T-helper 1 cell treated with Interleukin-12 subunit alpha and Interleukin-12 subunit beta and Interleukin-4 antibody, amounts not matched to agents 30 ng/mL and 1 ng/mL, for 36 hours (primary cell): ENCODE measurements around the gene SMNDC1. TPM values are rescaled to one million over a fixed set of nuclear protein-coding genes. Genes with fewer than 3 reads are reported as not detected.
"Not testable (repeated sequence)": the region's sequence is repeated elsewhere in the genome, so short reads cannot be mapped to it uniquely, and the experiment has no call there.

Experiments
- intact Hi-C: fragments of 100-400 bp; cut with micrococcal nuclease; formaldehyde crosslinking; loops from one replicate; pipeline ENCODE4 v1.15.1; 2024
- total RNA-seq: library from RNA; stranded (reverse); gene quantifications from 2 replicates; pipeline ENCODE4 v1.2.3, GENCODE V29; 2022

Gene SMNDC1
- total RNA-seq, 1 donor from 2014 or later: 44.1 TPM

DNA sequence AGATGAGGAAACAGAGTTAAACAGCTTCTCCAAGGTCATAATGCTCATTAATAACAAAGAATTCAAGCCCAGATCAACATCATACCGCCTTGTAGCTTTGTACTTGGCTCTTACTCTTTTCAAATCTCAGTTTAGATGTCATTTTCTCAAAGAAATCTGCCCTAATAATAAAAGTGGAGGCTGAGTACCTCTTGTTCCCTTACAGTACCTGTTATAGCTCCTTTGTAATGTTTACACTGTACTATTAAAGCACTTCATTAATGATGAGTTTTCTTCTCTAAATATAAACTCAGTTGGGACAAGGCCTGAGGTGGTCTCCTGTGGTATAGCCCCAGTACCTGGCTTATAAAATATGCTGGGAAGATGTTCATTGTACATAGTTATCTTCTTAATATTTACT, 7.8 kb downstream of the SMNDC1 start:
- intact Hi-C loops: no loop called here

DNA sequence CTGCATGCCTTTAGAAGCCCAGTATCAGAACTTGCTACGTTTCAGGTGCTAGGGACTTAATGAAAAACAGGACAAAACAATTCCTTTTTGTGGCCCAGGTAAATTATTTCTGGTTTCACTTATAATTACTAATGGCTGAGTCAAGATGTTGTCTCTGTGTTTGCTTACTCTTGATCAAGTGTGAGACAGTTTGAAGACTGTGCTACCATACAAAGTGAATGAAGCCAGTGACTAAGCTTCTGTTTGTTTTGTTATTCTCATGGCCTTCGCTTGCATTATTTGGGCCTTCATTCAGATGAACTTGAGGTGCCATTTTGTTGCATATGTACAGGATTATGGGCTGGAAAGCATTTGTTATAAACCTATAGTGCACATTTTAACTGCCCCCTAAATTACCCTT, 17.9 kb downstream of the SMNDC1 start:
- intact Hi-C loops: no loop called here

DNA sequence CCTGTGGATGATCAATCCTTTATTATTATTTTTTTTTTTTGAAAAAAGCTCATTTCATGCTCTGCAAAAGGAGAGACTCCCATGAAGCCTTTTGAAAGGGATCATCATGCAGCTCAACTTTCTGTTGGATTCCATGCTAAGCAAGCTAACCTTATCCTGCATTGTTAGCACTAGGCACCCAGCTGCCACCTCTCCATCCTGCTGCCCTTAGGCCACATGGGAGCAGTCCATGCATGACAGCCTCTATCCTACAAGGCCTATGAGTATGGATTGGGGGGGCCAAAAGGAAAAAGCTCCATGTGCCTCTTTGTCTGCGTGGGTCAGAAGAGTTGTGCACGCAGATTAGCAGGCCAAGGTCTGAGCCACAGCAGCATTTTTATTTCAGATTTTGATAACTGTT, 19.2 kb downstream of the SMNDC1 start:
- intact Hi-C loops: no loop called here

DNA sequence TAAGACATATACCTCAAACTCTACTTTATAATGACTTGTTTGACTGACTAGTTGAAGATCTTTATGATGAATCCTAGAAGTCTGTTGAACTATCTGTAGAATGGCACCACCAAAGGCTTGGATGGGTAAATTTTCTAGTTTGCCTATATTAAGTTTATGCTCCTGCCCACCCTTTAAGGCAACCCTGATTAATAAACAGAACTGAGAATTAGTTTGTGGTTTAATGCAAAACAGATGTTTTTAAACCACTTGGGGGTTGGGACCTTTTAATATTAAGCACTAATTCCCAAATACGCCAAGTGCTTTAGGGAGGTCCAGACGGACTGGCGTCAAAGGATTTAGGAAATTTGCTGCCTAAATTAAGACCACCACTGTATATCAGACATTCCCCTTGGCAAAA, 20.5 kb downstream of the SMNDC1 start:
- intact Hi-C loops: no loop called here

DNA sequence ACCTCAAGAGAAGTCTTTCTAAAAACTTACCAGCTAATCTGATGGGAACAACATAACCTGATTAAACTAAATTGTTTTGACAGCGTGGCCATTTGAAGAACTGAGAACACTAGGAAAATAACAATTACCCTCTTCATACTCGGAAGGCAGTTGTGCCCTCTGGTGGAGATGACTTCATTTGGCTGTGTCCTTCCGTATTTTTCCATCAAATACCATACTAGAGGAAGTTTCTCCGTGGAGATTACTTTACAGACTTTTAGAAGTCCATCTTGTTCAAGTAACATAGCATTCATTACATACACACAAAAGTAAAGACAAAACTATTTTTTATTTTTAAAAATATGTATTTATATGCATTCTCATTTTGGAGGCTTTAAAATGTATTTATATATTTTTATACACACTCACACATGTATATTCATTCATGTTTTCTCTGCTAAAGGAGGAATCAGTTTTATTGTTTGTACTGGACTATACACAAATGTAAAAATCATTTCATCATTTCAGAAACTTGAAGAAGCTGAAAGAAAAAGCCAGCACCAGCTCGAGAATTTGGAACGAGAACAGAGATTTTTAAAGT, 25.2 kb downstream of the SMNDC1 start:
- intact Hi-C loops: loop anchor here (1.0 kb wide), 5 partner anchors 52 to 395 kb away; no protein-coding TSS in a partner anchor

DNA sequence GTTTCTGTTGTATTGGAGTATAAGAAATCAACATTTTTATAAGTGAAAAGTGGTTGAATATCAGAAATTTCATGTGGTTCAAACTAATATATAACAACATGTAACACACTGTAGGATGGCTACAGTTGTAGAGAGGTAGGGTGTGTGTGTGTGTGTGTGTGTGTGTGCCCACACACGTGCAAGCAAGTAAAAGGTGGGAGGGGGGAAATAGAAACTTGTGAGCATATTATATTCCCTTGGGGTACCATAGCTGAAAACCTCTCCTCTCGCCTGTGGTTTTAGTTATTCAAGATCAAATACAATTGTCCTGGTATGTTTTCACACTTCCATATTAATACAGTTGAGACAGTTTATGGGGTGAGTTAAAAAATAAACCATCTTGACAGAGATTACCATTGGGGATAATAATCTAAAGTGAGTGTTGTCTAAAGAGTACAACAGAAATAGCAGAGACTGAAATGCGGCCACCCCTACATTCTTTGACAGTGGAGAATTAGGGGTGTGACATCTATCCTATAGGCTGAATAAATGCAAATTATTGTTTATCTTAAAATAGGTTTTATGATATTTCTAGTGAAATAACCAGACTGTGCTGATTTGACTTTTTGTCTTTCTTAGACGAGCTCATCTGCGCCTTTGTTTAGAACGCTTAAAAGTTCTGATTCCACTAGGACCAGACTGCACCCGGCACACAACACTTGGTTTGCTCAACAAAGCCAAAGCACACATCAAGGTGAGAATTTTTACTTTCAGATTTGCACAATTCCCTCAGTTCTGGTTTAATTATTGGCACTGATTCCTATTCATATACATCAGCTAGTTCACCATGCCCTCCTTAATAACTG, 25.9 kb downstream of the SMNDC1 start:
- intact Hi-C loops: loop anchor here (1.0 kb wide), 5 partner anchors 51 to 394 kb away; no protein-coding TSS in a partner anchor

DNA sequence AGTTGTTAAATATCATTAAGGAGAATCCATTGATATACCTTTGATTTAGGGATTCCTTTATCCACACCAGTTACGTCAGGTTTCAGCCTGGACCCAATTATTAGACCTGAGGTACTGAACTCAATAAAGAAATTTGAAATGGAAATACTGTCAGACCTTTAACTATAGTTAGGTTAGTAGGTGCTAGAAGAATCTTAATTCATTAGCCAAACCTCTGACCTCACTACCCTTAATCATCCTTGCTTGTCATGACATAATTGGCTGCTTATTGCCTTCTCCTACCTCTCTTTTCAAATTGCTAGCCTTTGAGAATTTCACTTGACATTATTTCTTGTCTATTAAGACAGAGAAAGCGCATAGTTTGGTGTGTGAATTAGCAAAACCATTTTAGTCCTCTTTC, 27.1 kb downstream of the SMNDC1 start:
- intact Hi-C loops: no loop called here

DNA sequence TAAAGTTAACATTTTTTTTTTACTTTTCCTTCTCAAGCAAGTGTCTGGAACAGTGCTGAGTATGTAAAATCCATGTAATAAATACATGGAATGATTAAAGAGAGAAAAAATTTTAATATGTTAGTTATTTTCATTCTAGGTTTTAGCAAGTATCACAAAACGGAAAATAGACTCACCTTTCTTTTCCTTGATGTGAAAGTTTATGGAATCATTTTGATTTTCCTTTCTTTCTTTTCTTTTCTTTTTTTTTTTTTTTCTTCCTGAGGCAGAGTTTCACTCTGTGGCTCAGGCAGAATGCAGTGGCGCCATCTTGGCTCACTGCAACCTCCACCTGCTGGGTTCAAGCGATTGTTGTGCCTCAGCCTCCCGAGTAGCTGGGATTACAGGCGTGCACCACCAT, 28.1 kb downstream of the SMNDC1 start:
- intact Hi-C loops: no loop called here

DNA sequence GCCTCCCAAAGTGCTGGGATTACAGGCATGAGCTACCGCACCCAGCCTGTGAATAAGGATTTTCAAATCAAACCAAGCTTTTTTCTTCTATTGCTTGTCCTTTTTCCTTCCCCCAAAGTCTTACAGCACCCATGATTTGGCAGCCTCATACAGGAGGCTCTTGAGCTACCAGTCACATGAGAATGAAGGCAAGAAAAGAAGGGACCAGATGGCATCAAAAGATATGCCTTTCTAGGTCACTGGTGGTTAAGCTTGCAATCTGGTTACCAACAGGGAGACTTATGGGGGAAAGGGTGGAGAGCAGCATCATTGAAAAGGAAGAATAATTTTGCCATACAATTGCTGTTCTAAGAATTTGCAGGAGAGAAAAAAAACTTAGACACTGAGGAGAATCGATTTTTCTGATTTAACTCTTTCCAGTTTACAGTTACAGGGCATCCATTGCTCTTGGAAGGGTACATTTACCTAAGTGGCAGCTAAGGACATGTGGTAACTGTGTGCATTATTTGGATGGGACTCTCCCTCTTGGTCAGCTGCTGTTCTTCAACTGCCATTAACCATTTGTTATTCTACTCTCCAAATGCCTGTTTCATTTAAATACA, 29.5 kb downstream of the SMNDC1 start:
- intact Hi-C loops: no loop called here

DNA sequence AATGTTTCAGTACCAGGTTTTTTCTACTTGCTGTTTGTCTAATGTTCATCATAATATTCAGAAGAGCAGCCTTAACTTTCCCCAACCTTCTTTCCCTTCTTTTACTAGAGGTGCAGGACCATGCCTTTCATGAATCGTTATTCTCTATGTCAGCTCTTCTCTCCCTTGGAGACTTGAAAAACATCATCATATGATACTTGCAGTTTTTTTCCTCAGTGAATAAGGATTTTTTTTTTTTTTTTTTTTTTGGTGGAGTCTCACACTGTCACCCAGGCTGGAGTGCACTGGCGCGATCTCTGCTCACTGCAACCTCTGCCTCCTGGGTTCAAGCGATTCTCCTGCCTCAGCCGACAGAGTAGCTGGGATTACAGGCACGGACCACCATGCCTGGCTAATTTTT, 30.1 kb downstream of the SMNDC1 start:
- intact Hi-C loops: no loop called here

DNA sequence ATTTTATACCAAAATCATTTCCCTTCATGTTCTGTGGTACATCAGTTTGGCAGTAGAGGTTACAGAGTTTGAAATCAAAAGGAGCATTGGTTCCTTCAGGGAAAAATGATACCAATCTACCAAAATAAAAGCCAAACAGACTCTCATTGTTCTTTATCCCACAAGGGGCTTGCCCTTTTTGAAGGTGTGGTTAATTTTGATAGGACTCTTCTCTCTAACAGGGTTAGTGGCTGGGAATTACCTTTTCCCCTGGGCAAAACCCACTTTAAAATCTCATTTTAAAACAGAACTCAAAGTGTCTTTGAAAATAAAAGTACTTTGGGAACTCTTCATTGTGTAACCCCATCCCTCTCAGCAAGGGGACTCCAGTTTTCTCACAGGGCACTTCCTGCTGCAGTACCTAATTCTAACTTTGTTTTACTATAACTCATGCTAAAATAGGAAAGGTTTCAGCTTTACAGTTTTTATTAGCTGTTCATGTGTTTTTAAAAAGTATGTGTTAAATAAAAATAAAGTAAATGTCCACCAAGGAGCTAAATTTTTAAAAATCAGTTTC, 30.6 kb downstream of the SMNDC1 start:
- intact Hi-C loops: no loop called here

DNA sequence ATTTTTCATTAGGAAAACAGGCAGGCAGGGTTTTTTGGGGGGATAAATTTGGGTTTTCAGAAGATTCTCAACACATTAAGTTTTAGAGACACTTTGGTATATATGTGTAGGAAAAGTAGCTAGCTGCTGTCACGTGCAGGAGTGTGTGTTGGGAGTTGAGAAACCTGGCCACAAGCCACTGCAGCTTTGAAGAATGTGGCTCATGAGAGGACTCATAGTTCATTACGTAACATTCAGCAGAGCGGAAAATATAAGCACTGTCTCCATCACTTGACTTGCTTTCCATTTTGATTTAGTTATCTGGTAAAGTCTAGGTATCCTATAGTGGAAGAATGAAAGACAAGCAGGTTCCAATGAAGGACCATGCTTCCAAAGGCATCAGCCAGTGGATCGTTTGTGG, 31.2 kb downstream of the SMNDC1 start:
- intact Hi-C loops: no loop called here

DNA sequence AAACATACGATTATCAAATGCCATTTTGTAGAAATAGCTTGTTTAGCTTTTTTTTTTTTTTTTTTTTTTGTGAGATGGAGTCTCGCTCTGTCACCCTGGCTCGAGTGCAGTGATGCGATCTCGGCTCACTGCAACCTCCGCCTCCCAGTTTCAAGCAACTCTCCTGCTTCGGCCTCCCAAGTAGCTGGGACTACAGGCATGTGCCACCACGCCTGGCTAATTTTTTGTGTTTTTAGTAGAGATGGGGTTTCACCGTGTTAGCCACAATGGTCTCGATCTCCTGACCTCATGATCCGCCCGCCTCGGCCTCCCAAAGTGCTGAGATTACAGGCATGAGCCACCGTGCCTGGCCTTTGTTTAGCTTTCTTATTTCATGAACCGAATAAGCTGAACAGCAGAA, 31.7 kb downstream of the SMNDC1 start:
- intact Hi-C loops: not testable (repeated sequence)

DNA sequence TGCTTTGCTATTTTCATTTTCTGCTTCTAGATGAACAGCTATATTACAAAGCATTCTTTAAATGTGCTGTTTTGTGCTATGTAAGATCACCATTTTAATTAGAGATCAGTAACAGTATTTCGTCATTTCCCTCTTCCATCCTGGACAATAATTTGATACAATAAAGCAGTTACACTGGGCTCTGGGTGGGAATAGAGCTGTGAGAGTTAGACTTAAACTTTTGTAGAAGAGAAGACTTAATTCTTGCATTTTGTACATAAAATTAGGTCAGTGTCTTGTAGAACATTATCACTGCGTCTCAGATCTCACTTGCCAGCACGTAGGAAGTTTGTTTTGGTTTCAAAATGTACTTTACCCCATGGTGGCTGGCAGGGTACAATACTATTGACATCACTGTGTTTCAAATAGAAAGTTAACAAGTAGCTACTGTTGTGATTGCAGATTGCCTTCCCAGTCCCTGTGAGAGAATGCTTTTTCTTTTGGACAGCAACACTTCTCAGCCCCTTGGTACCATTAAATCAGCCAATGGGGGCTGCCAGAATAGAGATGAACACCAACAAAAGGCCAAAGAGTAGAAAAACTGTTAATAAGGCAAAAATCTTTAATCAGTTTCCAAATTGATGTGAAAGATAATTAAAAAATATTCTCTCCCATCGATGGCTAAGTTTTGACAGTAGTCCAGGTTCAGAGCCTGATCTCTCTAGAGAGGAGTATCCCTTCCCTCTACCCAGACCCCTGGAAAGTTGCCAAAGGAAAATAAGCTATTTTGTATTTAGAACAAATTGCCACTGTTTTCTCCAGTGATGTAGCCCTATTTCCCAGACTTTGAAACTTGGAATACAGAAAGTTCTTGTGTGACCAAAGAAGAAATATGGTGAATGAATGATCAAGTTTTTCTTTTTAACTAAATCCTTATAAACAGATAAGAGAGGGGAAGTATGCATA, 35.1 kb downstream of the SMNDC1 start:
- intact Hi-C loops: loop anchor here (2.0 kb wide), 2 partner anchors 17 to 41 kb away; no protein-coding TSS in a partner anchor

DNA sequence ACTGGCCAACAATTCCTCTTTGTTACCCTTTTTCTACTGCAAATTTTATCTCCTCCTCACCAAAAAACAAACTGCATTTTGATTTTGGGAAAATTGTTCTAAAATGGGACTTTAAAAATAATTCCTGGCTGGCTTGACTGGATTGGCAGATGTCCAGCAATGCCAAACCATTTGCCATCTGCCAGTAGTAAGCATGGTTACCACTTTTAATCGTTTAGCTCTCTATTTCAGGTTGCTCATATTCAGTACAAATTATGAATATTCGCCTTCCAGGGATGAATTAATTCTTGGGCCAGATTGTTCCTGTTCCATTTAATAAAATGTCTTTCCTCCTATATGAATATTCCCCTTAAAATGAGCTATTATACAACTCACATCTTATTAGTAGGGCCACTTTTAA, 35.7 kb downstream of the SMNDC1 start:
- intact Hi-C loops: loop anchor here (2.0 kb wide), 2 partner anchors 16 to 40 kb away; no protein-coding TSS in a partner anchor

DNA sequence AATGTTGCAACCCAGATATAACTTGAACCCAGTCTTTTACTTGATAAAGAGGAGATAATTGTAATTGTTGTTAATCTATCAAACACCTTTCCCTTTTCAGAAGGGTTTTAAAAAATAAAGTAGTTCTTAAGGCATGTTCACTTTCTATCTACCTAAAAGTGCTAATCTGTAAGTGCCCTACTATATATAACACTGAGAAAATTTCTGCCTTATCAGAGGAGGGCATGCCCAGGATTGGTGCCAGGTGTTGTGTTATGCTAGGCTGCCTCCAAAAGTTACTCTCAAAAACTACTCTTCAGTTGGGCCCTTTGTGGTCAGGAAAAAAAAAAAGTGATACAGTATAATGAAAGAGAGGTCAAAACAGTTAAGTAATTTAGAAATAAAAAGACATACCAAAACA, 36.3 kb downstream of the SMNDC1 start:
- intact Hi-C loops: loop anchor here (2.0 kb wide), 2 partner anchors 16 to 40 kb away; no protein-coding TSS in a partner anchor

DNA sequence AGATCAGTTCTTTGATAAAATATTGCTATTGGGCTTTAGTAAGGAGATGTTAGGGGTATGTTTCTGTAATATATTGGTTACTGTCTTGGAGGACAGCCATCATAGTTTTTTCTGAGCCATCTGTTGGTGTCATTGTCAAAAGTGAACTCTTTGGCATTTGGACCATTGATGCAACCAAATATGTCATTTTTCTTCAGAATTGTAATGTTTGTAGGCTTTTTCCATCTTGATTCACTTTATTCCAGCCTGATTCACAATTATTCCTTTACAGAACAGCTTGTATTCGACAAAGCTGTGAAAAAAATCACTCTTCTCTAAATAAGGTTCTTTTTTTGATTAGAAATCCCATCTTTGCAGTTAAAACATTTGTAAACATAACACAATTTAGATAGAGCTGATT, 37.4 kb downstream of the SMNDC1 start:
- intact Hi-C loops: no loop called here

DNA sequence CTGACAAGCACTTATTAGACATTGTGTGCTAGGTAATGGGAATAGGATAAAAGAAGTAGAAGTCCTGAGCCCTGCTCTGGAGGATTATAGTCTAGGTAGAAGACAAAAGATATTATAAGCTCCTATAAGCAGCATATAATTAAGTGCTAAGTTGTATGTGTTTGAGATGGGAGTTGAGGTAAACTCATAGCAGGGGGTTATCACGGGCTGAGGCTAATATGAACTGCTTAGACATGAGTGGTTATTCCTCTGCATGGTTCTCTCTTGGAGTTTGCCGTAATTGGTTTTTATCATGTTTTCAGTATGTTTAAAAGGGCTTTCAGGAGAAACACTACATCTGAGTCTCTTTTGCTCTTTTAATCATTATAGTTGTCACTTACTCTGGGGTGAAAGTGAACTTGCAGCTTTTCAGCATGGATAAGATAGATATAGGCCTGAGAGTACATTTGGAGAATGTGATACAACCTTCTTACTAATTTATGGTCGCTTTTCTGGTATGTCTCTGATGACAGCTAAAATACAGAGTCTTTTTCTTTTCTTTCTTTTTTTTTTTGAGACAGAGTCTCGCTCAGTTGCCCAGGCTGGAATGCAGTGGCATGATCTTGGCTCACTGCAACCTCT, 39.0 kb downstream of the SMNDC1 start:
- intact Hi-C loops: no loop called here

DNA sequence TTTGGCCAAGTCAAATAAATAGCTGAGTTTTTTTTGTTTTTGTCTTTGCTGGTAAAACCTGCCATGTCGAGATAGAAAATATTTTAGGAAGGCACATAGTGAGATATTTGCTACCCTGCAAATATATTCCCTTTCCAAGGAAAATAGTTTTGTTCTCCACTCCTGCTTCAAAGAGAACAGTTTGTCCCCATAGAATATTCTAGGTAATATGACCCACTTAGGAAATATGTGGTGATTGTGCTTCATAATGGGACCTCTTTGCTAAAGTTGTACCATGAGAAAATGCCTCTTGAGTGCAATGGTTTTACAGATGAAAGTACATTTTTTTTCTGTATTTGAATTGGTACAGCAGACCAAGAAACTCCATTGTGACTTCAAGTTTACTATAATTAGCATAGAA, 41.6 kb downstream of the SMNDC1 start:
- intact Hi-C loops: no loop called here

DNA sequence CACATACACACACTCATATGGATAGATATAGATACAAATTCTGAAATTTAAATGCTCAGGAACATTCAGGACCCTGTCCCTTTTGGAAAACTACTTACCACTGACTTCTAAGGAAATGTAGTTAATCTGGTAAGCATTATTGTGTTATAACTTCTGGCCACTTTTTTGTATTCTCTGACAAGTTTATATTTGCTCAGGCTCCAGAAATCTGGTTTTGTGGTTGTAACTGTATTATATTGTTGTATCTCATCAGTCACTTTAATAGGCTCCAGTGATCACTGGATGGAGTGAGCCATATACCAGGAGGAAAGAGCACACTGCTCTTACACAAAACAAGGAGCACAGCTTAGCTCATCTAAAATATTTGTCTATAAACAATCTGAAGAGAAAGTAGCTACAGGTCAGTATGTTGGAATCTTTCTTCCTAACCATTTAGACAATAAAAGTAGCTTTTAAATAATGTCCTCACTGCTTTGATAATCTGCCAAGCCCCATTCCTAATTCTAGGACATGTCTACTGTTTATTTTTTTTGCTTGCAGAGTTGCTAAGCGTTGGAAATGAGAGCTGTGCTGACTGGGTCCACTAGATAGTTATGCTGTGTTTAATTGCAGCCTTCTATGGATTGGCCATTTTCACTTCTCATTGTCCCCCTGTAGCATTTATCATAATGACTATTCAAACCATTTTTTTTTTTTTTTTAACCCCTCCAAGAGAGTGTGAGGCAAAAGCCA, 43.8 kb downstream of the SMNDC1 start:
- intact Hi-C loops: no loop called here
